ENCODE measurements around the gene INPP5D.

GRCh38 chr2:233143700-233144331 is 83.7 kb downstream of the INPP5D start:
- TF ChIP-seq CTCF (IDR thresholded peaks at IDR 0.05; ENCODE audit: insufficient read depth, low read length) (no peak), POLR2AphosphoS5 (IDR thresholded peaks at IDR 0.05; ENCODE audit: low read depth) (no peak), GABPA (IDR thresholded peaks at IDR 0.05; ENCODE audit: low read depth) (no peak), SPI1 (IDR thresholded peaks at IDR 0.05; ENCODE audit: borderline replicate concordance, low read depth) (no peak), REST (IDR thresholded peaks at IDR 0.05; ENCODE audit: insufficient replicate concordance, low read depth) (no peak)

Measured in HL-60 (cell line).